SK-N-SH (cell line): ENCODE measurements around the gene MID1. TPM values are rescaled to one million over a fixed set of nuclear protein-coding genes. Genes with fewer than 3 reads are reported as not detected.

Experiments
- CTCF ChIA-PET: fragments of 300-600, 350-600 bp; formaldehyde crosslinking; extraction: SDS; loops from one replicate; lab custom pipeline; 2021; lab: Yijun Ruan, JAX
- POLR2A ChIA-PET: fragments of 350-600 bp; sonication (Branson Sonifier 250); formaldehyde crosslinking; extraction: SDS; loops from one replicate; lab custom pipeline; 2020; ENCODE audit warnings: antibody characterized with exemption, inconsistent platforms; lab: Yijun Ruan, JAX
- DNase-seq: peaks from one replicate; pipeline ENCODE4 v3.0.0; 2012
- H2AFZ ChIP-seq: fragments of 200-600 bp; sonication (generic); 2 replicates; pipeline ENCODE4 v1.8.1; 2016; ENCODE audit warnings: antibody characterized with exemption, mild to moderate bottlenecking, low read depth
- H3F3A ChIP-seq: fragments of 200-600 bp; sonication (generic); replicated peaks from 2 replicates; pipeline ENCODE3; 2016; ENCODE audit warnings: antibody characterized with exemption, mild to moderate bottlenecking; ENCODE audit not compliant: insufficient read depth
- H3K27ac ChIP-seq, 2 experiments: fragments of 200-500 bp in 1 of 2; fragments of 200-600 bp in 1 of 2; sonication (Bioruptor generic) in 1 of 2; sonication (generic), shearing (Covaris generic) in 1 of 2; 2 replicates each; pipeline versions ENCODE4 v1.5.1 to v1.6.1; 2014 to 2016; ENCODE audit warnings: low read depth in 2 of 2, inconsistent platforms in 1 of 2, low read length in 1 of 2, mild to moderate bottlenecking in 1 of 2, mixed read lengths in 1 of 2
- H3K27me3 ChIP-seq: fragments of 200-600 bp; sonication (generic), shearing (Covaris generic); 2 replicates; pipeline ENCODE4 v1.6.1; 2016; ENCODE audit warnings: mixed run types; ENCODE audit not compliant: insufficient read depth
- H3K36me3 ChIP-seq, 2 experiments: fragments of 200-500 bp in 1 of 2; fragments of 200-600 bp in 1 of 2; sonication (Bioruptor generic) in 1 of 2; sonication (generic) in 1 of 2; replicated peaks in 1 of 2; 2 replicates each; pipeline versions ENCODE3 to v1.5.1; 2014 to 2016; ENCODE audit warnings: low read length in 1 of 2, mild to moderate bottlenecking in 1 of 2; ENCODE audit not compliant: insufficient read depth in 2 of 2, control insufficient read depth in 1 of 2
- H3K4me1 ChIP-seq, 2 experiments: fragments of 200-500 bp in 1 of 2; fragments of 200-600 bp in 1 of 2; sonication (Bioruptor generic) in 1 of 2; sonication (generic), shearing (Covaris generic) in 1 of 2; 2 replicates each; pipeline versions ENCODE4 v1.5.1 to v1.6.1; 2014 to 2016; ENCODE audit warnings: low read depth in 1 of 2, low read length in 1 of 2, mixed run types in 1 of 2; ENCODE audit not compliant: insufficient read depth in 2 of 2, control insufficient read depth in 1 of 2
- H3K4me2 ChIP-seq: fragments of 200-600 bp; sonication (generic), shearing (Covaris generic); 2 replicates; pipeline ENCODE4 v1.6.1; 2017; ENCODE audit warnings: mixed run types
- H3K4me3 ChIP-seq, 2 experiments: fragments of 200-500 bp in 1 of 2; fragments of 200-600 bp in 1 of 2; sonication (Bioruptor generic) in 1 of 2; sonication (generic), shearing (Covaris generic) in 1 of 2; 2 replicates each; pipeline versions ENCODE4 v1.5.1 to v1.8.1; 2014 to 2016; ENCODE audit warnings: low read depth in 2 of 2, inconsistent platforms in 1 of 2, low read length in 1 of 2, mild to moderate bottlenecking in 1 of 2, mixed read lengths in 1 of 2, moderate library complexity in 1 of 2
- H3K79me2 ChIP-seq: fragments of 200-600 bp; sonication (generic); 2 replicates; pipeline ENCODE4 v1.8.1; 2017; ENCODE audit warnings: mild to moderate bottlenecking; ENCODE audit not compliant: insufficient read depth
- H3K9ac ChIP-seq: fragments of 200-600 bp; sonication (generic); 2 replicates; pipeline ENCODE4 v1.6.1; 2017; ENCODE audit warnings: mixed run types
- H3K9me2 ChIP-seq: fragments of 200-600 bp; sonication (generic); 2 replicates; pipeline ENCODE4 v1.6.1; 2017; ENCODE audit warnings: mixed run types
- H3K9me3 ChIP-seq: fragments of 200-600 bp; sonication (generic); 2 replicates; pipeline ENCODE4 v1.6.1; 2017; ENCODE audit warnings: mixed run types, mild to moderate bottlenecking, moderate library complexity
- H4K20me1 ChIP-seq: fragments of 200-600 bp; sonication (generic); 2 replicates; pipeline ENCODE4 v1.6.1; 2017; ENCODE audit warnings: mild to moderate bottlenecking, mixed run types; ENCODE audit not compliant: insufficient read depth
- ELF1 ChIP-seq: IDR thresholded peaks from 2 replicates; pipeline ENCODE4 v1.4.0; 2012
- EP300 ChIP-seq, 2 experiments: IDR thresholded peaks; 2 replicates each; pipeline versions ENCODE4 v1.4.0 to v1.6.1; 2012; ENCODE audit warnings: borderline replicate concordance in 1 of 2, low read depth in 1 of 2, low read length in 1 of 2
- FOSL2 ChIP-seq: IDR thresholded peaks from 2 replicates; pipeline ENCODE4 v1.4.0; 2012; ENCODE audit warnings: low read depth, mild to moderate bottlenecking, moderate library complexity, borderline replicate concordance
- FOXJ3 ChIP-seq: sonication (generic); formaldehyde crosslinking; IDR thresholded peaks from 2 replicates; pipeline ENCODE4 v1.5.1; 2020; ENCODE audit warnings: mild to moderate bottlenecking, missing genetic modification reagents
- GATA2 ChIP-seq: sonication (generic); formaldehyde crosslinking; IDR thresholded peaks from 2 replicates; pipeline ENCODE4 v1.5.0; 2020; ENCODE audit warnings: mild to moderate bottlenecking, missing genetic modification reagents
- MEF2A ChIP-seq: IDR thresholded peaks from 2 replicates; pipeline ENCODE4 v1.4.0; 2012; ENCODE audit warnings: low read depth, borderline replicate concordance
- NFIC ChIP-seq: IDR thresholded peaks from 2 replicates; pipeline ENCODE4 v1.4.0; 2012; ENCODE audit warnings: borderline replicate concordance
- POLR2AphosphoS5 ChIP-seq: IDR thresholded peaks from 2 replicates; pipeline ENCODE4 v1.6.1; 2012; ENCODE audit warnings: low read depth, low read length
- RAD21 ChIP-seq: IDR thresholded peaks from 2 replicates; pipeline ENCODE4 v1.6.1; 2012; ENCODE audit warnings: mild to moderate bottlenecking, low read length
- RCOR1 ChIP-seq: fragments of 150-350 bp; IDR thresholded peaks from 2 replicates; pipeline ENCODE4 v1.6.1; 2017; ENCODE audit warnings: antibody characterized with exemption, low read length
- RFX5 ChIP-seq: IDR thresholded peaks from 2 replicates; pipeline ENCODE4 v1.6.1; 2012; ENCODE audit warnings: mild to moderate bottlenecking, improper control_type of control experiment, low read length
- SIN3A ChIP-seq: IDR thresholded peaks from 2 replicates; pipeline ENCODE4 v1.6.1; 2012; ENCODE audit warnings: low read depth, mild to moderate bottlenecking, low read length, moderate library complexity, borderline replicate concordance
- SMC3 ChIP-seq: IDR thresholded peaks from 2 replicates; pipeline ENCODE4 v1.6.1; 2012; ENCODE audit warnings: low read depth, low read length, improper control_type of control experiment
- TCF12 ChIP-seq: IDR thresholded peaks from 2 replicates; pipeline ENCODE4 v1.4.0; 2012
- YY1 ChIP-seq: IDR thresholded peaks from 2 replicates; pipeline ENCODE4 v1.4.0; 2012; ENCODE audit warnings: low read depth, mild to moderate bottlenecking
- WGBS: methylation state at CpG from one replicate; pipeline ENCODE4 v1.1.6; 2017; ENCODE audit warnings: low lambda C conversion rate; 5-methylcytosine and 5-hydroxymethylcytosine counted together
- polyA plus RNA-seq, 3 experiments: library from polyadenylated mRNA; depleted of rRNA; stranded (reverse); fragments of >200 nt; gene quantifications; 2 replicates each; pipeline ENCODE4 v1.2.3, GENCODE V29; 2012
- TF ChIP-seq, protein P1 (sequence below): fragments of 200-600 bp; sonication (generic); IDR thresholded peaks from 2 replicates; pipeline ENCODE4 v1.6.1; 2017; ENCODE audit warnings: antibody characterized with exemption, mild to moderate bottlenecking, moderate library complexity
- TF ChIP-seq, protein P2 (sequence below): IDR thresholded peaks from 2 replicates; pipeline ENCODE4 v1.4.0; 2012; ENCODE audit warnings: low read depth, borderline replicate concordance
- TF ChIP-seq, protein P3 (sequence below): fragments of 150-350 bp; IDR thresholded peaks from 2 replicates; pipeline ENCODE4 v1.6.1; 2016; ENCODE audit warnings: mild to moderate bottlenecking, low read depth, low read length

Gene MID1
- polyA plus RNA-seq, 1 of the 3 experiments (the other 2 are of a cell fraction) = 10.4 TPM

DNA sequence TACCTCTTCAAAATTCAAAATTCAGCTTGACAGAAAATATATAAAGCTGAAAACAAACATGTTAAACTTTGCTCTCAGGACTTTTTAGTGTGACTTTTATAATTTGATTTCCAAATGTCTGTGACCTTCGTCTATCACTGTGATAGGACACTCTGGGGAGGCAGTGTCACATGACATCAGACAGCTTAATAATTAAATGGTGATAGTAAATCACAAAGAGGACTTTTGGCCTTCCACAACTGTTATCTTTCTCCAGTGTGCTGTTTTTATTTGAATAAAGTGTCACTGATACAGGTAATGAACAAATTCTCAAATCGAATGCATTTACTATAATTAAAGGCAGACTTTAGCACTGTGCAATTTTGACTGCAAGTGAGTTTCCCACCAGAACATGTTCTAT lies 83.1 kb downstream of the MID1 start (continued):
- TF ChIP-seq SIN3A = no peak
- TF ChIP-seq SMC3 = no peak
- TF ChIP-seq, protein P1, sequence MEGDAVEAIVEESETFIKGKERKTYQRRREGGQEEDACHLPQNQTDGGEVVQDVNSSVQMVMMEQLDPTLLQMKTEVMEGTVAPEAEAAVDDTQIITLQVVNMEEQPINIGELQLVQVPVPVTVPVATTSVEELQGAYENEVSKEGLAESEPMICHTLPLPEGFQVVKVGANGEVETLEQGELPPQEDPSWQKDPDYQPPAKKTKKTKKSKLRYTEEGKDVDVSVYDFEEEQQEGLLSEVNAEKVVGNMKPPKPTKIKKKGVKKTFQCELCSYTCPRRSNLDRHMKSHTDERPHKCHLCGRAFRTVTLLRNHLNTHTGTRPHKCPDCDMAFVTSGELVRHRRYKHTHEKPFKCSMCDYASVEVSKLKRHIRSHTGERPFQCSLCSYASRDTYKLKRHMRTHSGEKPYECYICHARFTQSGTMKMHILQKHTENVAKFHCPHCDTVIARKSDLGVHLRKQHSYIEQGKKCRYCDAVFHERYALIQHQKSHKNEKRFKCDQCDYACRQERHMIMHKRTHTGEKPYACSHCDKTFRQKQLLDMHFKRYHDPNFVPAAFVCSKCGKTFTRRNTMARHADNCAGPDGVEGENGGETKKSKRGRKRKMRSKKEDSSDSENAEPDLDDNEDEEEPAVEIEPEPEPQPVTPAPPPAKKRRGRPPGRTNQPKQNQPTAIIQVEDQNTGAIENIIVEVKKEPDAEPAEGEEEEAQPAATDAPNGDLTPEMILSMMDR = no peak
- no peak for TF ChIP-seq YY1
- no peak for TF ChIP-seq FOXJ3 (CRISPR knock-in tag)
- TF ChIP-seq, protein P2, sequence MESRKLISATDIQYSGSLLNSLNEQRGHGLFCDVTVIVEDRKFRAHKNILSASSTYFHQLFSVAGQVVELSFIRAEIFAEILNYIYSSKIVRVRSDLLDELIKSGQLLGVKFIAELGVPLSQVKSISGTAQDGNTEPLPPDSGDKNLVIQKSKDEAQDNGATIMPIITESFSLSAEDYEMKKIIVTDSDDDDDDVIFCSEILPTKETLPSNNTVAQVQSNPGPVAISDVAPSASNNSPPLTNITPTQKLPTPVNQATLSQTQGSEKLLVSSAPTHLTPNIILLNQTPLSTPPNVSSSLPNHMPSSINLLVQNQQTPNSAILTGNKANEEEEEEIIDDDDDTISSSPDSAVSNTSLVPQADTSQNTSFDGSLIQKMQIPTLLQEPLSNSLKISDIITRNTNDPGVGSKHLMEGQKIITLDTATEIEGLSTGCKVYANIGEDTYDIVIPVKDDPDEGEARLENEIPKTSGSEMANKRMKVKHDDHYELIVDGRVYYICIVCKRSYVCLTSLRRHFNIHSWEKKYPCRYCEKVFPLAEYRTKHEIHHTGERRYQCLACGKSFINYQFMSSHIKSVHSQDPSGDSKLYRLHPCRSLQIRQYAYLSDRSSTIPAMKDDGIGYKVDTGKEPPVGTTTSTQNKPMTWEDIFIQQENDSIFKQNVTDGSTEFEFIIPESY = no peak
- no peak for TF ChIP-seq ELF1
- no peak for TF ChIP-seq EP300 (IDR thresholded peaks at IDR 0.05; ENCODE audit: borderline replicate concordance in 1 of 2, low read depth in 1 of 2, low read length in 1 of 2)
- TF ChIP-seq TCF12 = no peak

DNA sequence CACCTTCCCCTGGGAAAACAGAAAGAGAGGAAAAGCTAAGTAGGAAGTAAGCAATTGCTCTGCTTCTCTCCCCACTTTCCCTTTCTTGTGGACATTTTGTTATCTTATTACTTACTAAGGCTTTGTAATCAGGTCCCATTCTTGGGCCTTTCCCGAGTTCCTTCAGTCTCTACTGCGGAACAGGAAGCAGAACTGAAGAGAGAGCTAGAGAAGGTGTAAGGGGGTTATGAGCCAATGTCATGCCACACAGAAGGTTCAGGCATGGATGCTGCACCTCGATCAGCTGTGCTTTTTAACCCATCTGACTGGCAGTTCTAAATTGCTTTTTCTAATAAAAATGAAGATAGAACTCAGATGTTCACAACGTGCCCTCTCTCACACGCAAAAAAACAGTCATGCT lies 83.6 kb downstream of the MID1 start:
- Histone ChIP-seq H2AFZ (no peak overlapping the region), H3F3A (no peaks in the 10 kb centered on the region), H3K9me2 (no peaks in the 10 kb centered on the region), H3K79me2 (no peaks in the 10 kb centered on the region; the same call in 1 of the 2 replicates), H3K9ac (no peak overlapping the region), H3K27me3 (no peaks in the 10 kb centered on the region), H3K36me3 (no peaks in the 10 kb centered on the region), H3K4me1 (no peaks in the 10 kb centered on the region; a peak in 2 of 4 replicates), H4K20me1 (no peaks in the 10 kb centered on the region), H3K4me3 (no peak overlapping the region), H3K4me2 (no peak overlapping the region), H3K9me3 (no peaks in the 10 kb centered on the region), H3K27ac (no peak overlapping the region)
- ChIA-PET POLR2A (no interaction called here), CTCF (interaction anchor here (0.9 to 1.2 kb wide), 3 partner anchors 12 to 281 kb away, joined by 3 to 4 read pairs (median 4); no protein-coding TSS in a partner anchor)
- 44% methylated on average over 5 of the region's 5 CpGs for WGBS
- no peak for DNase-seq
- TF ChIP-seq MEF2A (no peak), YY1 (no peak), EP300 (IDR thresholded peaks at IDR 0.05; ENCODE audit: borderline replicate concordance in 1 of 2, low read depth in 1 of 2, low read length in 1 of 2) (no peak), RAD21 (no peak), RFX5 (no peak), RCOR1 (no peak), NFIC (no peak), GATA2 (CRISPR knock-in tag) (no peak), FOSL2 (no peak), POLR2AphosphoS5 (no peak), ELF1 (no peak)
- TF ChIP-seq, protein P3, sequence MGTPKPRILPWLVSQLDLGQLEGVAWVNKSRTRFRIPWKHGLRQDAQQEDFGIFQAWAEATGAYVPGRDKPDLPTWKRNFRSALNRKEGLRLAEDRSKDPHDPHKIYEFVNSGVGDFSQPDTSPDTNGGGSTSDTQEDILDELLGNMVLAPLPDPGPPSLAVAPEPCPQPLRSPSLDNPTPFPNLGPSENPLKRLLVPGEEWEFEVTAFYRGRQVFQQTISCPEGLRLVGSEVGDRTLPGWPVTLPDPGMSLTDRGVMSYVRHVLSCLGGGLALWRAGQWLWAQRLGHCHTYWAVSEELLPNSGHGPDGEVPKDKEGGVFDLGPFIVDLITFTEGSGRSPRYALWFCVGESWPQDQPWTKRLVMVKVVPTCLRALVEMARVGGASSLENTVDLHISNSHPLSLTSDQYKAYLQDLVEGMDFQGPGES = no peak
- TF ChIP-seq, protein P1 = no peak
